Fibroblast of villous mesenchyme (primary cell): ENCODE data around the gene GIT1. TPM values are rescaled to one million over a fixed set of nuclear protein-coding genes. Genes with fewer than 3 reads are reported as not detected.

Source experiments
- DNase-seq: peaks from one replicate; pipeline ENCODE4 v3.0.0-alpha.2; 2010; ENCODE audit warnings: low read depth
- H3K4me3 ChIP-seq: 2 replicates; pipeline ENCODE4 v1.5.1; 2011; ENCODE audit warnings: low read depth, mild to moderate bottlenecking, low read length
- total RNA-seq: library from RNA; depleted of rRNA; stranded (reverse); fragments of >200 nt; gene quantifications from 2 replicates; pipeline ENCODE4 v1.2.3, GENCODE V29; 2012
- TF ChIP-seq, protein P1 (sequence below): IDR thresholded peaks from 2 replicates; pipeline ENCODE4 v1.5.1; 2012; ENCODE audit warnings: low read depth, mild to moderate bottlenecking, low read length; ENCODE audit not compliant: insufficient read depth

The GIT1 gene
- total RNA-seq, 1 donor, result 26.3 TPM

DNA sequence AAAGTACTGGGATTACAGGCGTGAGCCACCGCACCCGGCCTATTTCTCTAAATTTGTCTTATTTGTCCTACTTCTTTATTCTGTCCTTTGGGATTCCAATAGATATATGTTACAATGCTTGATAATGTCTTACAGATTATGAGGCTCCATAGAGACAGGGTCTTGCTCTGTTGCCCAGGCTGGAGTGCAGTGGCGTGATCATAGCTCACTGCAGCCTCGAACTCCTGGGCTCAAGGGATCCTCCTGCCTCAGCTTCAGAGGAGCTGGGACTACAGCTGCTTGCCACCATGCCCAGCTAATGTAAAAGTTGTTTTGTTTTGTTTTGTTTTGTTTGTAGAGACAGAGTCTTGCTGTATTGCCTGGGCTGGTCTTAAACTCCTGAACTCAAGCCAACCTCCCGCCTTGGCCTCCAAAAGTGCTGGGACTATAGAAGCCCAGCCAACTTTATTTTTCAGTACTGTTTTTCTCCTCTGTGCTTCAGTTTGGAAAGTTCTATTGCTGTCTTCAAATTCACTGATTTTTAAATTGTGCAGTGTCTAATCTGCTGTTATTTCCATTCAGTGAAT, 13.7 kb upstream of the GIT1 start:
- no peak overlapping the region for H3K4me3 ChIP-seq
- DNase-seq, result no peak
- TF ChIP-seq, protein P1, sequence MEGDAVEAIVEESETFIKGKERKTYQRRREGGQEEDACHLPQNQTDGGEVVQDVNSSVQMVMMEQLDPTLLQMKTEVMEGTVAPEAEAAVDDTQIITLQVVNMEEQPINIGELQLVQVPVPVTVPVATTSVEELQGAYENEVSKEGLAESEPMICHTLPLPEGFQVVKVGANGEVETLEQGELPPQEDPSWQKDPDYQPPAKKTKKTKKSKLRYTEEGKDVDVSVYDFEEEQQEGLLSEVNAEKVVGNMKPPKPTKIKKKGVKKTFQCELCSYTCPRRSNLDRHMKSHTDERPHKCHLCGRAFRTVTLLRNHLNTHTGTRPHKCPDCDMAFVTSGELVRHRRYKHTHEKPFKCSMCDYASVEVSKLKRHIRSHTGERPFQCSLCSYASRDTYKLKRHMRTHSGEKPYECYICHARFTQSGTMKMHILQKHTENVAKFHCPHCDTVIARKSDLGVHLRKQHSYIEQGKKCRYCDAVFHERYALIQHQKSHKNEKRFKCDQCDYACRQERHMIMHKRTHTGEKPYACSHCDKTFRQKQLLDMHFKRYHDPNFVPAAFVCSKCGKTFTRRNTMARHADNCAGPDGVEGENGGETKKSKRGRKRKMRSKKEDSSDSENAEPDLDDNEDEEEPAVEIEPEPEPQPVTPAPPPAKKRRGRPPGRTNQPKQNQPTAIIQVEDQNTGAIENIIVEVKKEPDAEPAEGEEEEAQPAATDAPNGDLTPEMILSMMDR, result no peak

DNA sequence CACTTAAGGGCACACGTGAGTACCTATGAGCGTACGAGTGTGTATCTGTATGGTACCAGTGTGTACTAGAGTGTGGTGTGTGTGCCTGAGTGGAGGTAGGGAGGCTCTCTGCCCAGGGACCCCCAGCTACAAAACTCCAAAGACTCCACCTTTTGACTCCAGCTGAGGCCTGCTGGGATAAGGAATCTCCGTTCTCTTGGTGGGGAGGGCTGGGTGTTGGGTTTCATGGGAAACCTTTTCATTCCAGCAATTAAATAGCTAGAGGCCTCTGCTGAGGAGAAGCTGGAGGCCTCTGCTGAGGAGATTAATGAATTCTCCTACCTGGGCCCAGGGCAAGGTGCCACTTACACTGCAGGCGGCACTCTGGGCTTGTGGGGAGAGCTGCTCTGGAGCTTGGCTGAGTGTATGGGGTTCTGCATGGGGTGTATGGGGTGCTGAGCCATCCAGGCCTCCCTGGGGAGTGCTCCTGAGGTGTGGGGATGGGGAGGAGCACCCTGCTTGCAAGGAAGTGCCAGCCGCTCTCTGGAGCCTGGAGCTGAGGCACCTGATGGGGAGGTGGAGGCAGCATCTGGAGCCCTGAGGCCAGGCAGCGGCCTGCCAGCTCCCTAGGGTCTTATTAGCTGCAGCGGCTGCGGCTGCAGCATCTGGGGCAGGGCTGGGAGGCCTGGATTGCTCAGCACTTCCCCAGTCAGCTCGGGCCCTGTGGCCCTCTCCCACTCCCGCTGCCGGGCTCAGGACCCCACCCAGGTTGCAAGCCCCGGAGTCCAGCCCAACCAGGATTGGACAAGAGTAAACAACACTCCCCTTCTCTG, 8.1 kb upstream of the GIT1 start:
- TF ChIP-seq, protein P1, result no peak
- DNase-seq, result no peak
- H3K4me3 ChIP-seq, result no peak overlapping the region

DNA sequence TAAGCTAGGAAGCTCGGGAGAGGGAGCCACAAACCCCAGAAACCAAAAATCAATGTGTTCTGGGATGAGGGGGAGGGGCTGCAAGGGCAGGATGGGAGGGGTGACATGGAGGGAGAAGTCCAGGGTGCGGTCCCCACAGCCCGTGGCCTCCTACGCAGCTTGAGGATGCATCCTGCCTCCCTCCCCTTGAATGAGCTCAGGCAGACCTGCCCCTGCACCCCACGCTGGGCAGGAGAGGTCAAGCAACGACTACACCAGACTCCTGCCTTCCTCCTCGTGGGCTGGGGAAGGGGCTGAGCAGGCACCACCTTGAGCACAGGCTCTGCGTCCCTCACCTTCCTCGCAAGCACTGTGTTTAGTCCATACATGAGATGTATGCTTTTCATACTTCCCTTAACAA, 7.4 kb upstream of the GIT1 start:
- TF ChIP-seq, protein P1, result no peak

DNA sequence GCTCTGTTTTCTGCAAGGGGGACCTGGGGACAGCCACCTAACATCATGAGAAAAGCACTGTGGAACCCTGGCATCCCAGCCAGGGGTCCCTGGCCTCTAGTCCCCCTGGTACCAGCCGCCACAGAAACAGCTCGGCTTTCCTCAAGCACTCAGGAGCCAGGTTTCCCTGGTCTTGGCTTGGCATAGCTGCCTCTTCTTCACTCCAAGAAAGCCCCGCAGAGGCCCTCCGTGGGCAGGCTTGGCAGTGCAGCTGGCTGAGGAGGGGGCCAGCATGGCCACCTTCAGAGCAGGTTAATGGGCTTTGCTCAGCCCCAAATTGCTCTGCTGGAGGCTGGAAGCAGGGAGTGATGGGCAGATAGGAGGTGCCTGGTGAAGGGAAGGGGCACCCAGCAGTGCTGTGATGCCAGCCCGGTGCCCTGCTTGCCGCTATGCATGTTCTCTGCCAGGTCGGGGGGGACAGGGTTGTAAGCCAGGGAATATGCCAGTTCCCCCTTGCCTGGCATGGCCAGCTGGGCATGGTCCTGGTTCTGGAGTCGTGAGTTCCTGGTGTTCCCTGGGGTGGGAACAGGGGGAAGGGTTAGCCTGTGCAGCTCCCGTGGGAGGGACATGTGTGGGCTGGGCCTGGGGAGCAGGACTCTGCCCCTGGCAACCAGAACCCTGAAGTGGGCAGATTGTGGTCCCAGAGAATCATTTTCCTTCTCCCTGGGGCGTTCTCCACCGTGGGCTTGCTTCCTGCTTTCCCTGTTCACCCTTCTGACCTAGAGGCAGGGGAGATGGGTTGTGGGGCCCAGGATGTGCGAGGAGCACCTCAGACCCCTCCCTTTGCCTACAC, 6.7 kb upstream of the GIT1 start:
- TF ChIP-seq, protein P1, result no peak
- no peak for DNase-seq
- no peak overlapping the region for H3K4me3 ChIP-seq

More for the DNA sequence above, 7.4 kb upstream of the GIT1 start:
- DNase-seq, result no peak
- H3K4me3 ChIP-seq, result no peak overlapping the region

DNA sequence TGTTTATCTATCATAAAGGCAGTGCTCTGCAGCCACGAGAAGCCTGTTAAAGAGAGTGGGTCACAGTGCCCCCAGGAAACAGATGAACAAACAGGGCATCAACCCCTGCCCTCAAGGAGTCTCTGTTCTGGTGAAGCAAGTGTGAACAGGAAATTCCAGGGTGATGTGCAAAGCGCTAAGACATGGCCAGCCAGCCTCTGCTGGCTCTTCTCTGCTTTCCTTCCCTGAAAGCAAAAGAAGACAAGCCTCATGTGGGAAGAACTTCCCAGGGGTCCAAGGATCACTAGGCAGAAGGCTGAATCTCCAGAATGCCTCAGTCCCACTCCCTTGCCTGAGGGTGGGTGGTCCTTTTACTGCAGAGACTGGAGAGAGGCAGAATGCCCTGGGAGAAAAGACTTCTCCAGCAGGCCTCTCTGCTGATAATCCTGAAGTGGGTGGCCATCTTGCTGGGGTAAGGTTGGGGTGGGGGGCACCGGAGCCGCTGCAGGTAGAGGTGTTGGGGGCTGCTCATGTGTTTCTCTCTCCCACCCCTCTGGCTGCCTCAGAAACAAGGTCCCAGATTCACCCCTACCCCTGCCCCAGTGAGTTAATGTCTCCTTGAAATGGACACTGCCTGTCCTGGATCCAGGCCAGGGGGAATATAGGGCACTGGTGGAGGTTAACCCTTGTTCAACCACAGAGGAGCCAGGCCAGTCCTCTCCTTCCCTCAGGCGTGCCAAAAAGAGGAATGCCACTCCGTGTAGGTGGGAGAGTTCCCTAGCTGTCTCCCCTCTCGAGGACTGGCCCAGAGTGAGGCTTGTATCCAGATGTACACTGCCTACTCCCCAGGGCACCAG, 5.9 kb upstream of the GIT1 start:
- DNase-seq, result no peak
- TF ChIP-seq, protein P1, result no peak
- no peak overlapping the region for H3K4me3 ChIP-seq

DNA sequence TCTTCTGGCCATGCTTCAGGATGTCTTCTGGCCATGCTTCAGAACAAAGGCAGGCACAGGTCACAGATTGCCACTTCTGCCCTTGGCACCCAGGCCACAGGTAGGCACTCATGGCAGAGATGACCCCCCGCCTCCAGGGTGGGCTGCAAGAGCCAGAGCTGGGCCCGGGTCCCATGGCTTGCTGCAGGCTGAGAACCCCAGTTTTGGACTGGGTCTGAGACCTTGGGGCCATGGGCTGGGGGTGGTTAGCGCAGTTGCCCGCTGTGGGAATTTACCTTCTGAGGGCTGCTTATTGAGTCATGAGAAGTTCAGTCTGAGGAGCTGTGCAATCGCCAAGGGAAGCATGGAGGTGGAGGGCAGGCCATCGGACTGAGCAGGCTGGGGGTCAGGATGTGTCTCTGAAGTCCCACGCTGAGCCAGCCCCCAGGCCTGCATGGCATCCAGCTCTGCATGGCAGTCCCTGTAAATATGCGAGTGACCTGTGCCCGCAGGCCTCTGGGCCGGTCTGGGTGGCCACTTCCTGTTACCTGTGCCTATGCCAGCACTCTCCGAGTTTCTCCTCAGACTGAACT, 5.2 kb upstream of the GIT1 start:
- TF ChIP-seq, protein P1, result no peak
- DNase-seq, result no peak
- H3K4me3 ChIP-seq, result no peak overlapping the region
